ENCODE measurements around the gene BMP3. TPM values are rescaled to one million over a fixed set of nuclear protein-coding genes. Genes with fewer than 3 reads are reported as not detected.
"Not testable (repeated sequence)": the region's sequence is repeated elsewhere in the genome, so short reads cannot be mapped to it uniquely, and the experiment has no call there.

Gene BMP3
- polyA plus RNA-seq (2013, experiment 1 of 2; ENCODE audit: insufficient read length) = 0.05 TPM
- 0.02 TPM for polyA plus RNA-seq (2013, experiment 2 of 2; ENCODE audit: insufficient read length)

DNA sequence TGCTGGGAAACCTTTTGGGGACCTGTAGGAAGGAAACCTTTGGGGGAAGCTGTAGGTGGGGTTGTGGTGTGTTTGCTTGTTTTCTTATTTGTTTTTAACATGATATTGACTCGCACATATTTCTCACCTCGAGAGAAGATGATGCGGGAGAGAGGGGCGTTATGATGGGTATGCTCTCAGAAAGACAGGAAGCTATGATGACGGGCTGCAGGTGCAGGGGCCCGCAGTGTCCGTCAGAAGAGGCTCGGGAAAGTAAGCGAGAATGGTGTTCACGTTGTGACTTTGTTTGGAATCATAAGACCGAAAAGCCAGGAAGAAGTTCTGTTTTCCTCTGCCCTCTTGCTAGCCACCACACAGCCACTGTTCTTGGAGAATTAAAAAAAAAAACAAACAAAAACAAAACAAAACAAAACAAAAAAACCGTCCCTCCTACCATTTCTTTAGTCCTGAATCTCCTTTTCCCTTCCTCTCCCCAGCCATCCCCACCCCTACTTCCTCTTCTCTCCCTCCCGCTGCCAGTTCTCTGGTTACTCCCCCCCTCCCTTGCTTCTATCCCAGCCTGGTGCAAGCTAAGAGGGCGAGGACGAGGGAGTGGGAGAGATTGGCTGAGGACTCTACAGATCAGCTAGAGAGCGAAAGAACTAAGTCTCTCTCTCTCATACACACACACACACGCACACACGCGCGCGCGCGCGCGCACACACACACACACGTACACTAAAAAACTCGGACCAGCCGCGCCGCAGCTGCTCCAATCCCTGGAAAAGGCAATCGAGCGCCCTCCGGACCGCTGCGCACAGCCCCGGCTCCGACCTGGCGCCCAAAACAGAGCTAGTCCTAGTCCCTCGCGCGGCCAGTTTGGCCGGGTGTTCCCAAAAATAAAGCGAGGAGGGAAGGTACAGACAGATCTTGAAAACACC is at the start of gene BMP3:
TSS of gene BMP3 (plus strand) at position 648 of the 920 bp plus-strand sequence. CDS start 577 bp downstream, outside the sequence.
- DNase-seq = peak; percentile 33

- DNase-seq = no peak
Observed at GRCh38 chr4:80986011-80986410, 44.5 kb upstream of the BMP3 start.

- DNase-seq = peak; percentile 60
Observed at GRCh38 chr4:80989921-80990544, 40.5 kb upstream of the BMP3 start.

- DNase-seq = no peak
Observed at GRCh38 chr4:80990851-80991250, 39.7 kb upstream of the BMP3 start.

- no peak for DNase-seq
Observed at GRCh38 chr4:80999943-81000342, 30.6 kb upstream of the BMP3 start.

- no peak for DNase-seq
Observed at GRCh38 chr4:81003597-81004111, 26.9 kb upstream of the BMP3 start.

- no peak for DNase-seq
Observed at GRCh38 chr4:81007417-81007816, 23.1 kb upstream of the BMP3 start.

GRCh38 chr4:81016566-81016965 is 13.9 kb upstream of the BMP3 start:
- DNase-seq = not testable (repeated sequence)

DNA sequence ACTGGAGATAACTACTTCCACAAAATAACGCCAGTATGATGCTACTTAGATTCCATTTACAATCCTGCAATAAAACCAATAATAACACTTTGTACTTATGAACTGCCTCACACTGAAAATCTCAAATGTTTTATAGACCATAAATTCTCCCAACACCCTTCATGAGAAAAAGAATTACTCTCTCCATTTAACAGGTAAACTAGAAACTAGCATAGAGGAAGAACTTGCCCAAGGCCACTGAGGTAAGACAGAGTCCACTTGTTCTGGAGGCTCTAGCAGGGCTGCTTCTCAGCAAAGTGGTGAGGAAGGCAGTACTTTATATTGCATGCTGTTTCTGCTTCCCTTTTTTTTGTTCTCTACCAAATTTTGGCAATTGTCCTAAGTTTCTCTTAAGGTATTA is 11.5 kb upstream of the BMP3 start:
- no peak for DNase-seq

- no peak for DNase-seq
Observed at GRCh38 chr4:81021142-81021944, 9.2 kb upstream of the BMP3 start.

GRCh38 chr4:81021981-81022380 is 8.5 kb upstream of the BMP3 start:
- DNase-seq = no peak

GRCh38 chr4:81023484-81023883 is 7.0 kb upstream of the BMP3 start:
- DNase-seq = no peak

- DNase-seq = peak; percentile 4
Observed at GRCh38 chr4:81030981-81031791, 678 bp downstream of the BMP3 start.

GRCh38 chr4:81031796-81032551 is 1.5 kb downstream of the BMP3 start:
- no peak for DNase-seq

DNA sequence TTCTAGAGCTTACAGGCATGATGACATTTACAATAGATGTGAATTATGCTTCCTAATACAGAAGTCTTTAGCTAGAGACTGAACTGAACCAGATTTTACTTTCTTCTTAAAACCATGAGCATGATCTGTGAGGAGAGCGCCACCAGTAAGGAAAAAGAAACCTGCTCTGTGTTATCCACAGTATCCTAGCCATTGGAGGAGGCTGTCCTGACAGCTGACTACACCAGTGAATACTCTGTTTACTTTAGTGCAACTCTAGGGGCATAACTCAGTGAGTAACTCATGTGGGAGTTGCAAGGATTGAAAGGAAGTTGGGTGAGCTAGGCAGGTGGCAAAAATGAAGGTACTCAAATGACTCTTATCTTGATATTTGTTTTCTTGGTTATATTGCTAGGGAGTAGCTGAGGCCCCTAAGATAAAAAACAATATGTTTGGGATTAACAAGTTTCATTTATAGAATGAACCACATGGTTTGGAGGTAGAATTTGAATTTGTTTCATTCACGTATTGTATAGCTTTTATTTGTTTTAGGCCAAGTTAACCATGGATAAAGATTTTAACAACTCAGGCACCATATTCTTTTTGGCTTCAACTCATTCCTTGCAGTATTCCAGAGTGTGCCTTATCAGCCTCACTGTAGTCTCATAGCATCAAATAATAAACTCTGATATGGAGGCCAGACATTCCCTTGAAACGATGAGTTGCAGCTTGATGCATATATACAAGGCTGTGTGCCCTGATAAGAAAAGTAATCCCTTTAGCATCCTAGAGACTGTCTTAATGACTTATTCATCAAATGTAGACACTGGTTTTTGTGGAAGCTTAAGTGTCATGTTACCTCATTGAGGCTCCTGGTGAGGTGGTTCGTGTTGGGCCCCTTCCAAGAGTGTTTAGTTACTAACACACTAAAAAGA is 2.5 kb downstream of the BMP3 start:
- DNase-seq = no peak

- peak; percentile 17 for DNase-seq
Observed at GRCh38 chr4:81038636-81039350, 8.3 kb downstream of the BMP3 start.

DNA sequence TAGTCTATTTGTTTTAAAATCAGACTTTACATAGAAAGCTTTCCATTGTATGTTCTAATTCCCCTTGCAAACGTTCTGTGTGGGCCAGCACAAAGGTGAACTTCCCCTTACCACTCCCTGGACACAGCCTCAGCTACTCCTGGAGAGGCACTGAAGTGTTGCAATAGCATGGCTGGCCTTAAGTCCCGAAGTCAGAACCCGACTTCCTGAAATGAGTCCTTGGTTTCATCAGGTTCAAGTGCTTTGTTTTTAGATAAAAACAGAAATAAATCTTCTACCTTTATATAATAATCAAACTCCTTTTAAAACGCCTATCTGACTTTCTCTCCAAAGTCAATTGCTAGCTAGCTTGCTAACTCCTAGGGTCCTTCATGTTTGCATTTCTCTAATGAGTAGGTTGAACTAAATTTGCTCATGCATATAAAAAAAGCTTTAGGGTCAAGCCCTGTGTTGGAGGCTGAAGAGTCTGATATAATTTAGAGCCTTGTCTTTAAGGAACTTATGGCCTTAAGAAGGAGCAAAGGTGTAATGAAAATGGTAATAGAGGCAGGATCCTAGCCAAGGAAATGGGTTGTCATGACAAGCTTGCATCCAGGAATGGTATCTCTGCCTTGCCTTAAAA is 9.0 kb downstream of the BMP3 start:
- DNase-seq = no peak

GRCh38 chr4:81040012-81040659 is 9.6 kb downstream of the BMP3 start:
- DNase-seq = peak; percentile 38

All from fibroblast of skin of back (primary cell).